ENCODE results near the gene CHL1. TPM values are rescaled to one million over a fixed set of nuclear protein-coding genes. Genes with fewer than 3 reads are reported as not detected.

The CHL1 gene
- total and polyA plus RNA-seq, 2 donors (not counting 1 experiment from before 2014, with no cell fraction given): 6.2 to 18.0 TPM

- Mint-ChIP-seq H3K4me3 (no peak overlapping the region), H3K27ac (no peak overlapping the region), H3K9me3 (ENCODE audit: insufficient read depth) (peaks cover 2% of the 10 kb centered on the region), H3K4me1 (peaks cover 38% of the 10 kb centered on the region), H3K27me3 (no peaks in the 10 kb centered on the region)
- Histone ChIP-seq H3K36me3 (replicated peaks in 1 of 2; ENCODE audit: control extremely low read depth in 1 of 2, control insufficient read depth in 1 of 2, extremely low read depth in 1 of 2, insufficient read depth in 2 of 2, low read length in 1 of 2) (no peaks in the 10 kb centered on the region), H3K4me3 (ENCODE audit: control extremely low read depth in 1 of 5, extremely low read depth in 1 of 5, insufficient read depth in 1 of 5, low read depth in 2 of 5, low read length in 4 of 5) (no peak overlapping the region), H3K9ac (ENCODE audit: low read length) (no peak overlapping the region), H3K9me3 (ENCODE audit: control extremely low read depth in 1 of 3, control insufficient read depth in 2 of 3, insufficient read depth in 1 of 3, low read length in 2 of 3) (no peaks in the 10 kb centered on the region), H3K27me3 (replicated peaks in 1 of 4; ENCODE audit: control extremely low read depth in 1 of 4, control insufficient read depth in 3 of 4, insufficient read depth in 4 of 4, low read length in 3 of 4) (no peaks in the 10 kb centered on the region), H4K20me1 (ENCODE audit: control insufficient read depth, insufficient read depth, low read length, poor library complexity, severe bottlenecking) (no peaks in the 10 kb centered on the region), H3K79me2 (ENCODE audit: control insufficient read depth, insufficient read depth, low read length) (no peaks in the 10 kb centered on the region), H3K4me2 (replicated peaks; ENCODE audit: low read depth, low read length, poor library complexity, severe bottlenecking) (no peak overlapping the region), H3K27ac (ENCODE audit: low read length in 2 of 2) (no peak overlapping the region), H3K4me1 (ENCODE audit: control insufficient read depth in 2 of 2, insufficient read depth in 2 of 2, low read length in 2 of 2) (peaks cover 20 to 30% of the 10 kb centered on the region in 2 donors), H2AFZ (ENCODE audit: insufficient read depth, low read depth, low read length, poor library complexity, severe bottlenecking) (no peak overlapping the region)
- intact Hi-C loops (cut with micrococcal nuclease): no loop called here
- TF ChIP-seq CTCF (IDR thresholded peaks at IDR 0.05) (no peak), EZH2 (IDR thresholded peaks at IDR 0.05; ENCODE audit: borderline replicate concordance, insufficient read depth, low read depth, low read length, poor library complexity, severe bottlenecking) (no peak)
- no peak for DNase-seq
- POLR2A ChIA-PET: no interaction called here
- CTCF ChIA-PET: interaction anchor here (0.6 to 2.3 kb wide), 4 partner anchors 9 to 257 kb away, joined by 3 to 8 read pairs (median 4); no protein-coding TSS in a partner anchor
- 83% methylated on average over 1 of the region's 5 CpGs for WGBS (ENCODE audit: insufficient coverage)
- ATAC-seq (ENCODE audit: low read depth): no peak
Measured at GRCh38 chr3:299590-300301, 103.2 kb downstream of the CHL1 start.

GRCh38 chr3:307182-307581 lies 110.6 kb downstream of the CHL1 start:
- H3K79me2 ChIP-seq (ENCODE audit: control insufficient read depth, insufficient read depth, low read length): no peaks in the 10 kb centered on the region
- Mint-ChIP-seq H3K4me3 (no peak overlapping the region), H3K27ac (no peak overlapping the region), H3K4me1 (peaks cover 7% of the 10 kb centered on the region), H3K27me3 (no peaks in the 10 kb centered on the region), H3K9me3 (ENCODE audit: insufficient read depth) (no peaks in the 10 kb centered on the region)
- POLR2A ChIA-PET: no interaction called here
- no CpG with 5 or more reads among the region's 2 CpGs for WGBS (ENCODE audit: insufficient coverage)
- intact Hi-C loops (cut with micrococcal nuclease): no loop called here
- H2AFZ ChIP-seq (ENCODE audit: insufficient read depth, low read depth, low read length, poor library complexity, severe bottlenecking): no peak overlapping the region
- DNase-seq: no peak
- H3K4me2 ChIP-seq (replicated peaks; ENCODE audit: low read depth, low read length, poor library complexity, severe bottlenecking): no peak overlapping the region
- CTCF ChIA-PET: interaction anchor here (0.7 kb wide), 1 partner anchor 17 kb away, joined by 4 read pairs; no protein-coding TSS in a partner anchor
- no peaks in the 10 kb centered on the region for H4K20me1 ChIP-seq (ENCODE audit: control insufficient read depth, insufficient read depth, low read length, poor library complexity, severe bottlenecking)
- no peak overlapping the region for H3K4me3 ChIP-seq (ENCODE audit: control extremely low read depth in 1 of 5, extremely low read depth in 1 of 5, insufficient read depth in 1 of 5, low read depth in 2 of 5, low read length in 4 of 5)
- no peak overlapping the region for H3K9ac ChIP-seq (ENCODE audit: low read length)
- no peak for TF ChIP-seq EZH2 (IDR thresholded peaks at IDR 0.05; ENCODE audit: borderline replicate concordance, insufficient read depth, low read depth, low read length, poor library complexity, severe bottlenecking)
- no peak for ATAC-seq (ENCODE audit: low read depth)
- H3K27me3 ChIP-seq (replicated peaks in 1 of 4; ENCODE audit: control extremely low read depth in 1 of 4, control insufficient read depth in 3 of 4, insufficient read depth in 4 of 4, low read length in 3 of 4): no peaks in the 10 kb centered on the region
- H3K27ac ChIP-seq (ENCODE audit: low read length in 2 of 2): no peak overlapping the region
- peaks cover 0 to 10% (median 1%) of the 10 kb centered on the region in 3 donors for H3K9me3 ChIP-seq (ENCODE audit: control extremely low read depth in 1 of 3, control insufficient read depth in 2 of 3, insufficient read depth in 1 of 3, low read length in 2 of 3)
- H3K36me3 ChIP-seq (replicated peaks in 1 of 2; ENCODE audit: control extremely low read depth in 1 of 2, control insufficient read depth in 1 of 2, extremely low read depth in 1 of 2, insufficient read depth in 2 of 2, low read length in 1 of 2): no peaks in the 10 kb centered on the region
- peaks cover 0 to 3% of the 10 kb centered on the region in 2 donors for H3K4me1 ChIP-seq (ENCODE audit: control insufficient read depth in 2 of 2, insufficient read depth in 2 of 2, low read length in 2 of 2)
